ENCODE data around the gene TACC3.

GRCh38 chr4:1771555-1772305 is 50.4 kb downstream of the TACC3 start:
- TF ChIP-seq, protein P1, sequence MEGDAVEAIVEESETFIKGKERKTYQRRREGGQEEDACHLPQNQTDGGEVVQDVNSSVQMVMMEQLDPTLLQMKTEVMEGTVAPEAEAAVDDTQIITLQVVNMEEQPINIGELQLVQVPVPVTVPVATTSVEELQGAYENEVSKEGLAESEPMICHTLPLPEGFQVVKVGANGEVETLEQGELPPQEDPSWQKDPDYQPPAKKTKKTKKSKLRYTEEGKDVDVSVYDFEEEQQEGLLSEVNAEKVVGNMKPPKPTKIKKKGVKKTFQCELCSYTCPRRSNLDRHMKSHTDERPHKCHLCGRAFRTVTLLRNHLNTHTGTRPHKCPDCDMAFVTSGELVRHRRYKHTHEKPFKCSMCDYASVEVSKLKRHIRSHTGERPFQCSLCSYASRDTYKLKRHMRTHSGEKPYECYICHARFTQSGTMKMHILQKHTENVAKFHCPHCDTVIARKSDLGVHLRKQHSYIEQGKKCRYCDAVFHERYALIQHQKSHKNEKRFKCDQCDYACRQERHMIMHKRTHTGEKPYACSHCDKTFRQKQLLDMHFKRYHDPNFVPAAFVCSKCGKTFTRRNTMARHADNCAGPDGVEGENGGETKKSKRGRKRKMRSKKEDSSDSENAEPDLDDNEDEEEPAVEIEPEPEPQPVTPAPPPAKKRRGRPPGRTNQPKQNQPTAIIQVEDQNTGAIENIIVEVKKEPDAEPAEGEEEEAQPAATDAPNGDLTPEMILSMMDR (IDR thresholded peaks at IDR 0.05), result no peak
- TF ChIP-seq POLR2A (IDR thresholded peaks at IDR 0.05) (no peak), EP300 (IDR thresholded peaks at IDR 0.05) (no peak)
